ENCODE data around the gene LCN10. TPM values are rescaled to one million over a fixed set of nuclear protein-coding genes. Genes with fewer than 3 reads are reported as not detected.

Gene LCN10
- total and polyA plus RNA-seq, 9 of the 15 experiments (the other 6 are each of a cell fraction or from before 2014, with no cell fraction given): 0.10 to 0.21 (median 0.14) TPM; not detected in 6

GRCh38 chr9:136728548-136729123, 14.1 kb downstream of the LCN10 start (continued):
- TF ChIP-seq, protein P1, sequence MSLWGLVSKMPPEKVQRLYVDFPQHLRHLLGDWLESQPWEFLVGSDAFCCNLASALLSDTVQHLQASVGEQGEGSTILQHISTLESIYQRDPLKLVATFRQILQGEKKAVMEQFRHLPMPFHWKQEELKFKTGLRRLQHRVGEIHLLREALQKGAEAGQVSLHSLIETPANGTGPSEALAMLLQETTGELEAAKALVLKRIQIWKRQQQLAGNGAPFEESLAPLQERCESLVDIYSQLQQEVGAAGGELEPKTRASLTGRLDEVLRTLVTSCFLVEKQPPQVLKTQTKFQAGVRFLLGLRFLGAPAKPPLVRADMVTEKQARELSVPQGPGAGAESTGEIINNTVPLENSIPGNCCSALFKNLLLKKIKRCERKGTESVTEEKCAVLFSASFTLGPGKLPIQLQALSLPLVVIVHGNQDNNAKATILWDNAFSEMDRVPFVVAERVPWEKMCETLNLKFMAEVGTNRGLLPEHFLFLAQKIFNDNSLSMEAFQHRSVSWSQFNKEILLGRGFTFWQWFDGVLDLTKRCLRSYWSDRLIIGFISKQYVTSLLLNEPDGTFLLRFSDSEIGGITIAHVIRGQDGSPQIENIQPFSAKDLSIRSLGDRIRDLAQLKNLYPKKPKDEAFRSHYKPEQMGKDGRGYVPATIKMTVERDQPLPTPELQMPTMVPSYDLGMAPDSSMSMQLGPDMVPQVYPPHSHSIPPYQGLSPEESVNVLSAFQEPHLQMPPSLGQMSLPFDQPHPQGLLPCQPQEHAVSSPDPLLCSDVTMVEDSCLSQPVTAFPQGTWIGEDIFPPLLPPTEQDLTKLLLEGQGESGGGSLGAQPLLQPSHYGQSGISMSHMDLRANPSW (CRISPR knock-in tag; IDR thresholded peaks at IDR 0.05): no peak
- TF ChIP-seq E2F6 (IDR thresholded peaks at IDR 0.05; ENCODE audit: borderline replicate concordance in 1 of 2, extremely low read depth in 1 of 2, insufficient read depth in 1 of 2, insufficient read length in 1 of 2, low read depth in 1 of 2, low read length in 1 of 2, poor library complexity in 1 of 2, severe bottlenecking in 1 of 2) (peak; percentile 16 to 49), TBL1XR1 (IDR thresholded peaks at IDR 0.05; ENCODE audit: low read length in 2 of 2) (no peak), NUFIP1 (IDR thresholded peaks at IDR 0.05; ENCODE audit: partially characterized antibody) (no peak), SNRNP70 (optimal IDR thresholded peaks at IDR 0.05; ENCODE audit: low read depth, low read length) (no peak), ZC3H8 (IDR thresholded peaks at IDR 0.05) (no peak), RBM34 (IDR thresholded peaks at IDR 0.05; ENCODE audit: borderline replicate concordance, insufficient read depth, low read length) (no peak), PTRF (tag; IDR thresholded peaks at IDR 0.05) (no peak), ZNF740 (CRISPR knock-in tag; IDR thresholded peaks at IDR 0.05) (no peak), ZNF740 (tag; IDR thresholded peaks at IDR 0.05) (no peak), GTF2E2 (tag; IDR thresholded peaks at IDR 0.05) (no peak), GATAD2A (IDR thresholded peaks at IDR 0.05) (no peak), ZNF57 (CRISPR knock-in tag; IDR thresholded peaks at IDR 0.05) (no peak), ZNF197 (CRISPR knock-in tag; IDR thresholded peaks at IDR 0.05; ENCODE audit: low read depth) (no peak)
- TF ChIP-seq, protein P2, sequence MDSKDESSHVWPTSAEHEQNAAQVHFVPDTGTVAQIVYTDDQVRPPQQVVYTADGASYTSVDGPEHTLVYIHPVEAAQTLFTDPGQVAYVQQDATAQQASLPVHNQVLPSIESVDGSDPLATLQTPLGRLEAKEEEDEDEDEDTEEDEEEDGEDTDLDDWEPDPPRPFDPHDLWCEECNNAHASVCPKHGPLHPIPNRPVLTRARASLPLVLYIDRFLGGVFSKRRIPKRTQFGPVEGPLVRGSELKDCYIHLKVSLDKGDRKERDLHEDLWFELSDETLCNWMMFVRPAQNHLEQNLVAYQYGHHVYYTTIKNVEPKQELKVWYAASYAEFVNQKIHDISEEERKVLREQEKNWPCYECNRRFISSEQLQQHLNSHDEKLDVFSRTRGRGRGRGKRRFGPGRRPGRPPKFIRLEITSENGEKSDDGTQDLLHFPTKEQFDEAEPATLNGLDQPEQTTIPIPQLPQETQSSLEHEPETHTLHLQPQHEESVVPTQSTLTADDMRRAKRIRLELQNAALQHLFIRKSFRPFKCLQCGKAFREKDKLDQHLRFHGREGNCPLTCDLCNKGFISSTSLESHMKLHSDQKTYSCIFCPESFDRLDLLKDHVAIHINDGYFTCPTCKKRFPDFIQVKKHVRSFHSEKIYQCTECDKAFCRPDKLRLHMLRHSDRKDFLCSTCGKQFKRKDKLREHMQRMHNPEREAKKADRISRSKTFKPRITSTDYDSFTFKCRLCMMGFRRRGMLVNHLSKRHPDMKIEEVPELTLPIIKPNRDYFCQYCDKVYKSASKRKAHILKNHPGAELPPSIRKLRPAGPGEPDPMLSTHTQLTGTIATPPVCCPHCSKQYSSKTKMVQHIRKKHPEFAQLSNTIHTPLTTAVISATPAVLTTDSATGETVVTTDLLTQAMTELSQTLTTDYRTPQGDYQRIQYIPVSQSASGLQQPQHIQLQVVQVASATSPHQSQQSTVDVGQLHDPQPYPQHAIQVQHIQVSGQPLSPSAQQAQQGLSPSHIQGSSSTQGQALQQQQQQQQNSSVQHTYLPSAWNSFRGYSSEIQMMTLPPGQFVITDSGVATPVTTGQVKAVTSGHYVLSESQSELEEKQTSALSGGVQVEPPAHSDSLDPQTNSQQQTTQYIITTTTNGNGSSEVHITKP (IDR thresholded peaks at IDR 0.05; ENCODE audit: partially characterized antibody): no peak
- TF ChIP-seq, protein P3, sequence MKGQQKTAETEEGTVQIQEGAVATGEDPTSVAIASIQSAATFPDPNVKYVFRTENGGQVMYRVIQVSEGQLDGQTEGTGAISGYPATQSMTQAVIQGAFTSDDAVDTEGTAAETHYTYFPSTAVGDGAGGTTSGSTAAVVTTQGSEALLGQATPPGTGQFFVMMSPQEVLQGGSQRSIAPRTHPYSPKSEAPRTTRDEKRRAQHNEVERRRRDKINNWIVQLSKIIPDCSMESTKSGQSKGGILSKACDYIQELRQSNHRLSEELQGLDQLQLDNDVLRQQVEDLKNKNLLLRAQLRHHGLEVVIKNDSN (CRISPR knock-in tag; IDR thresholded peaks at IDR 0.05): no peak
- TF ChIP-seq, protein P4, sequence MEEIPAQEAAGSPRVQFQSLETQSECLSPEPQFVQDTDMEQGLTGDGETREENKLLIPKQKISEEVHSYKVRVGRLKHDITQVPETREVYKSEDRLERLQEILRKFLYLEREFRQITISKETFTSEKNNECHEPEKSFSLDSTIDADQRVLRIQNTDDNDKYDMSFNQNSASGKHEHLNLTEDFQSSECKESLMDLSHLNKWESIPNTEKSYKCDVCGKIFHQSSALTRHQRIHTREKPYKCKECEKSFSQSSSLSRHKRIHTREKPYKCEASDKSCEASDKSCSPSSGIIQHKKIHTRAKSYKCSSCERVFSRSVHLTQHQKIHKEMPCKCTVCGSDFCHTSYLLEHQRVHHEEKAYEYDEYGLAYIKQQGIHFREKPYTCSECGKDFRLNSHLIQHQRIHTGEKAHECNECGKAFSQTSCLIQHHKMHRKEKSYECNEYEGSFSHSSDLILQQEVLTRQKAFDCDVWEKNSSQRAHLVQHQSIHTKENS (CRISPR knock-in tag; IDR thresholded peaks at IDR 0.05): no peak
